HepG2 (cell line): ENCODE results near the gene CITED4. TPM values are rescaled to one million over a fixed set of nuclear protein-coding genes. Genes with fewer than 3 reads are reported as not detected.

Source experiments
- ATF1 ChIP-seq: IDR thresholded peaks from 2 replicates; pipeline ENCODE4 v1.6.1; 2016; ENCODE audit warnings: mild to moderate bottlenecking, control low read depth
- CEBPG ChIP-seq: IDR thresholded peaks from 2 replicates; pipeline ENCODE4 v1.6.1; 2016
- CREB1 ChIP-seq, 2 experiments: fragments of 450-650 bp in 1 of 2; IDR thresholded peaks; 2 replicates each; pipeline ENCODE4 v1.6.1; 2016 to 2017; ENCODE audit warnings: control low read depth in 1 of 2, mild to moderate bottlenecking in 1 of 2, missing compliant biosample characterization in 1 of 2, missing genetic modification characterization in 1 of 2
- RARA ChIP-seq: IDR thresholded peaks from 2 replicates; pipeline ENCODE4 v1.6.1; 2016; ENCODE audit warnings: missing genetic modification reagents, missing compliant biosample characterization
- RXRA ChIP-seq: sonication (generic); formaldehyde crosslinking; IDR thresholded peaks from 2 replicates; pipeline ENCODE4 v1.5.1; 2020; ENCODE audit warnings: missing genetic modification reagents
- TBX2 ChIP-seq: sonication (generic); formaldehyde crosslinking; IDR thresholded peaks from 2 replicates; pipeline ENCODE4 v1.5.0; 2020; ENCODE audit warnings: missing genetic modification reagents, mild to moderate bottlenecking, borderline replicate concordance
- TEAD2 ChIP-seq: sonication (generic); formaldehyde crosslinking; IDR thresholded peaks from 2 replicates; pipeline ENCODE4 v1.9.0; 2021; ENCODE audit warnings: missing genetic modification reagents
- THAP11 ChIP-seq: IDR thresholded peaks from 2 replicates; pipeline ENCODE4 v1.6.1; 2016; ENCODE audit warnings: missing biosample characterization, missing genetic modification reagents
- ZBTB38 ChIP-seq: sonication (generic); formaldehyde crosslinking; IDR thresholded peaks from 2 replicates; pipeline ENCODE4 v1.5.1; 2020; ENCODE audit warnings: mild to moderate bottlenecking, missing genetic modification reagents
- ZMYM2 ChIP-seq: sonication (generic); formaldehyde crosslinking; IDR thresholded peaks from 2 replicates; pipeline ENCODE4 v1.8.0; 2022; ENCODE audit warnings: mild to moderate bottlenecking, missing genetic modification reagents
- ZSCAN22 ChIP-seq: sonication (generic); formaldehyde crosslinking; IDR thresholded peaks from 2 replicates; pipeline ENCODE4 v1.4.0; 2020; ENCODE audit warnings: mild to moderate bottlenecking, missing genetic modification reagents
- polyA plus RNA-seq, 8 experiments: library from polyadenylated mRNA; depleted of rRNA in 3 of 8; stranded (reverse) in 7 of 8; unstranded in 1 of 8; fragments of >200 nt; fragmentation: Illumina TruSeq in 4 of 8; extraction: Trizol in 4 of 8; gene quantifications; 2 replicates each; pipeline versions ENCODE4 v1.2.1 to v1.2.3, GENCODE V29; 2011 to 2016; ENCODE audit warnings: low read depth in 4 of 8, missing spikeins in 1 of 8, mixed read lengths in 1 of 8; ENCODE audit not compliant: insufficient read depth in 1 of 8
- total RNA-seq, 5 experiments: library from RNA; depleted of rRNA; stranded (reverse); fragments of >200 nt; fragmentation: Illumina TruSeq; extraction: Trizol; gene quantifications; 2 replicates each; pipeline ENCODE4 v1.2.3, GENCODE V29; 2016; ENCODE audit warnings: low read depth in 1 of 5
- TF ChIP-seq, protein P1 (sequence below): IDR thresholded peaks from 2 replicates; pipeline ENCODE4 v1.6.1; 2016; ENCODE audit warnings: low read depth, missing genetic modification reagents, missing compliant biosample characterization
- TF ChIP-seq, protein P2 (sequence below): IDR thresholded peaks from 2 replicates; pipeline ENCODE4 v1.4.0; 2020; ENCODE audit warnings: mild to moderate bottlenecking, missing genetic modification reagents
- TF ChIP-seq, protein P3 (sequence below), 2 experiments: IDR thresholded peaks; 2 replicates each; pipeline ENCODE4 v1.6.1; 2011 to 2012; ENCODE audit warnings: low read length in 2 of 2, borderline replicate concordance in 1 of 2, low read depth in 1 of 2, mild to moderate bottlenecking in 1 of 2, moderate library complexity in 1 of 2
- TF ChIP-seq, protein P4 (sequence below): sonication (generic); formaldehyde crosslinking; IDR thresholded peaks from 2 replicates; pipeline ENCODE4 v1.4.0; 2020; ENCODE audit warnings: missing genetic modification reagents

The CITED4 gene
- total and polyA plus RNA-seq, 2 of the 13 experiments (the other 11 are each of a cell fraction or from before 2014, with no cell fraction given): 1.5 to 9.9 TPM

DNA sequence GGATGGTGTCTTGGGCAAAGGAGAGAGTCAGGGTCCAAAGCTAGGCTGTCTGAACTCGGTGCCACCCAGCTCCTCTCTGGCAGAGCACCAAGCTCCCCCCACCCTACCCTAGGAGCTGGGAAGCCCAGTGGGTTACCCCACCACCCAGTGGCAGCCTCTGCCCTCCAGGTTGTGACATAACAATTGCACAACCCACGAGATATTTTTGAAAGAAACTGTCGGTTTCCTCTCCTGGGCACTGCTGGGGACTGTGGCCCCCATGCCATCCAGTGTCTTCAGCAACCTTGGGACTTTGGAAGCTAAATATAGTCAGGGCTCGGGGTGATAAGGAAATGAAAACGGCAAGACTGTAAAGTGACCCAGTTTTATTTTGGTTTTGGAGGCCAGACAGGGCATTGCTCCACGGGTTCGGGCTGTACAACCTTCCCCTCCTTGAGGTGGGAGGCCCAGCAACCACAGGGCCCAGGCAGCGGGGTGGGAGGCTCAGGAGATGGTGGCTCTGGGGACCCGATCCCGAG, 1.4 kb downstream of the CITED4 start (continued):
- TF ChIP-seq, protein P1, sequence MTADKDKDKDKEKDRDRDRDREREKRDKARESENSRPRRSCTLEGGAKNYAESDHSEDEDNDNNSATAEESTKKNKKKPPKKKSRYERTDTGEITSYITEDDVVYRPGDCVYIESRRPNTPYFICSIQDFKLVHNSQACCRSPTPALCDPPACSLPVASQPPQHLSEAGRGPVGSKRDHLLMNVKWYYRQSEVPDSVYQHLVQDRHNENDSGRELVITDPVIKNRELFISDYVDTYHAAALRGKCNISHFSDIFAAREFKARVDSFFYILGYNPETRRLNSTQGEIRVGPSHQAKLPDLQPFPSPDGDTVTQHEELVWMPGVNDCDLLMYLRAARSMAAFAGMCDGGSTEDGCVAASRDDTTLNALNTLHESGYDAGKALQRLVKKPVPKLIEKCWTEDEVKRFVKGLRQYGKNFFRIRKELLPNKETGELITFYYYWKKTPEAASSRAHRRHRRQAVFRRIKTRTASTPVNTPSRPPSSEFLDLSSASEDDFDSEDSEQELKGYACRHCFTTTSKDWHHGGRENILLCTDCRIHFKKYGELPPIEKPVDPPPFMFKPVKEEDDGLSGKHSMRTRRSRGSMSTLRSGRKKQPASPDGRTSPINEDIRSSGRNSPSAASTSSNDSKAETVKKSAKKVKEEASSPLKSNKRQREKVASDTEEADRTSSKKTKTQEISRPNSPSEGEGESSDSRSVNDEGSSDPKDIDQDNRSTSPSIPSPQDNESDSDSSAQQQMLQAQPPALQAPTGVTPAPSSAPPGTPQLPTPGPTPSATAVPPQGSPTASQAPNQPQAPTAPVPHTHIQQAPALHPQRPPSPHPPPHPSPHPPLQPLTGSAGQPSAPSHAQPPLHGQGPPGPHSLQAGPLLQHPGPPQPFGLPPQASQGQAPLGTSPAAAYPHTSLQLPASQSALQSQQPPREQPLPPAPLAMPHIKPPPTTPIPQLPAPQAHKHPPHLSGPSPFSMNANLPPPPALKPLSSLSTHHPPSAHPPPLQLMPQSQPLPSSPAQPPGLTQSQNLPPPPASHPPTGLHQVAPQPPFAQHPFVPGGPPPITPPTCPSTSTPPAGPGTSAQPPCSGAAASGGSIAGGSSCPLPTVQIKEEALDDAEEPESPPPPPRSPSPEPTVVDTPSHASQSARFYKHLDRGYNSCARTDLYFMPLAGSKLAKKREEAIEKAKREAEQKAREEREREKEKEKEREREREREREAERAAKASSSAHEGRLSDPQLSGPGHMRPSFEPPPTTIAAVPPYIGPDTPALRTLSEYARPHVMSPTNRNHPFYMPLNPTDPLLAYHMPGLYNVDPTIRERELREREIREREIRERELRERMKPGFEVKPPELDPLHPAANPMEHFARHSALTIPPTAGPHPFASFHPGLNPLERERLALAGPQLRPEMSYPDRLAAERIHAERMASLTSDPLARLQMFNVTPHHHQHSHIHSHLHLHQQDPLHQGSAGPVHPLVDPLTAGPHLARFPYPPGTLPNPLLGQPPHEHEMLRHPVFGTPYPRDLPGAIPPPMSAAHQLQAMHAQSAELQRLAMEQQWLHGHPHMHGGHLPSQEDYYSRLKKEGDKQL: no peak
- TF ChIP-seq THAP11 (no peak), ZMYM2 (CRISPR knock-in tag) (no peak), TEAD2 (CRISPR knock-in tag) (no peak), ATF1 (no peak), TBX2 (peak; percentile 23; the same call in 1 of the 2 replicates), RARA (CRISPR knock-in tag) (0 out of 2 replicates have a peak, but pooled peaks have one; percentile 9), RXRA (no peak), ZSCAN22 (CRISPR knock-in tag) (no peak), CEBPG (CRISPR knock-in tag) (peak; percentile 72), ZBTB38 (CRISPR knock-in tag) (no peak), CREB1 (IDR thresholded peaks at IDR 0.05) (no peak), CREB1 (CRISPR knock-in tag; IDR thresholded peaks at IDR 0.05) (peak; percentile 25; the same call in 1 of the 2 replicates)
- TF ChIP-seq, protein P2, sequence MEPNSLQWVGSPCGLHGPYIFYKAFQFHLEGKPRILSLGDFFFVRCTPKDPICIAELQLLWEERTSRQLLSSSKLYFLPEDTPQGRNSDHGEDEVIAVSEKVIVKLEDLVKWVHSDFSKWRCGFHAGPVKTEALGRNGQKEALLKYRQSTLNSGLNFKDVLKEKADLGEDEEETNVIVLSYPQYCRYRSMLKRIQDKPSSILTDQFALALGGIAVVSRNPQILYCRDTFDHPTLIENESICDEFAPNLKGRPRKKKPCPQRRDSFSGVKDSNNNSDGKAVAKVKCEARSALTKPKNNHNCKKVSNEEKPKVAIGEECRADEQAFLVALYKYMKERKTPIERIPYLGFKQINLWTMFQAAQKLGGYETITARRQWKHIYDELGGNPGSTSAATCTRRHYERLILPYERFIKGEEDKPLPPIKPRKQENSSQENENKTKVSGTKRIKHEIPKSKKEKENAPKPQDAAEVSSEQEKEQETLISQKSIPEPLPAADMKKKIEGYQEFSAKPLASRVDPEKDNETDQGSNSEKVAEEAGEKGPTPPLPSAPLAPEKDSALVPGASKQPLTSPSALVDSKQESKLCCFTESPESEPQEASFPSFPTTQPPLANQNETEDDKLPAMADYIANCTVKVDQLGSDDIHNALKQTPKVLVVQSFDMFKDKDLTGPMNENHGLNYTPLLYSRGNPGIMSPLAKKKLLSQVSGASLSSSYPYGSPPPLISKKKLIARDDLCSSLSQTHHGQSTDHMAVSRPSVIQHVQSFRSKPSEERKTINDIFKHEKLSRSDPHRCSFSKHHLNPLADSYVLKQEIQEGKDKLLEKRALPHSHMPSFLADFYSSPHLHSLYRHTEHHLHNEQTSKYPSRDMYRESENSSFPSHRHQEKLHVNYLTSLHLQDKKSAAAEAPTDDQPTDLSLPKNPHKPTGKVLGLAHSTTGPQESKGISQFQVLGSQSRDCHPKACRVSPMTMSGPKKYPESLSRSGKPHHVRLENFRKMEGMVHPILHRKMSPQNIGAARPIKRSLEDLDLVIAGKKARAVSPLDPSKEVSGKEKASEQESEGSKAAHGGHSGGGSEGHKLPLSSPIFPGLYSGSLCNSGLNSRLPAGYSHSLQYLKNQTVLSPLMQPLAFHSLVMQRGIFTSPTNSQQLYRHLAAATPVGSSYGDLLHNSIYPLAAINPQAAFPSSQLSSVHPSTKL (CRISPR knock-in tag): peak; percentile 11; the same call in 1 of the 2 replicates
- TF ChIP-seq, protein P3, sequence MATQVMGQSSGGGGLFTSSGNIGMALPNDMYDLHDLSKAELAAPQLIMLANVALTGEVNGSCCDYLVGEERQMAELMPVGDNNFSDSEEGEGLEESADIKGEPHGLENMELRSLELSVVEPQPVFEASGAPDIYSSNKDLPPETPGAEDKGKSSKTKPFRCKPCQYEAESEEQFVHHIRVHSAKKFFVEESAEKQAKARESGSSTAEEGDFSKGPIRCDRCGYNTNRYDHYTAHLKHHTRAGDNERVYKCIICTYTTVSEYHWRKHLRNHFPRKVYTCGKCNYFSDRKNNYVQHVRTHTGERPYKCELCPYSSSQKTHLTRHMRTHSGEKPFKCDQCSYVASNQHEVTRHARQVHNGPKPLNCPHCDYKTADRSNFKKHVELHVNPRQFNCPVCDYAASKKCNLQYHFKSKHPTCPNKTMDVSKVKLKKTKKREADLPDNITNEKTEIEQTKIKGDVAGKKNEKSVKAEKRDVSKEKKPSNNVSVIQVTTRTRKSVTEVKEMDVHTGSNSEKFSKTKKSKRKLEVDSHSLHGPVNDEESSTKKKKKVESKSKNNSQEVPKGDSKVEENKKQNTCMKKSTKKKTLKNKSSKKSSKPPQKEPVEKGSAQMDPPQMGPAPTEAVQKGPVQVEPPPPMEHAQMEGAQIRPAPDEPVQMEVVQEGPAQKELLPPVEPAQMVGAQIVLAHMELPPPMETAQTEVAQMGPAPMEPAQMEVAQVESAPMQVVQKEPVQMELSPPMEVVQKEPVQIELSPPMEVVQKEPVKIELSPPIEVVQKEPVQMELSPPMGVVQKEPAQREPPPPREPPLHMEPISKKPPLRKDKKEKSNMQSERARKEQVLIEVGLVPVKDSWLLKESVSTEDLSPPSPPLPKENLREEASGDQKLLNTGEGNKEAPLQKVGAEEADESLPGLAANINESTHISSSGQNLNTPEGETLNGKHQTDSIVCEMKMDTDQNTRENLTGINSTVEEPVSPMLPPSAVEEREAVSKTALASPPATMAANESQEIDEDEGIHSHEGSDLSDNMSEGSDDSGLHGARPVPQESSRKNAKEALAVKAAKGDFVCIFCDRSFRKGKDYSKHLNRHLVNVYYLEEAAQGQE (IDR thresholded peaks at IDR 0.05; ENCODE audit: borderline replicate concordance in 1 of 2, low read depth in 1 of 2, low read length in 2 of 2): no peak
- TF ChIP-seq, protein P4, sequence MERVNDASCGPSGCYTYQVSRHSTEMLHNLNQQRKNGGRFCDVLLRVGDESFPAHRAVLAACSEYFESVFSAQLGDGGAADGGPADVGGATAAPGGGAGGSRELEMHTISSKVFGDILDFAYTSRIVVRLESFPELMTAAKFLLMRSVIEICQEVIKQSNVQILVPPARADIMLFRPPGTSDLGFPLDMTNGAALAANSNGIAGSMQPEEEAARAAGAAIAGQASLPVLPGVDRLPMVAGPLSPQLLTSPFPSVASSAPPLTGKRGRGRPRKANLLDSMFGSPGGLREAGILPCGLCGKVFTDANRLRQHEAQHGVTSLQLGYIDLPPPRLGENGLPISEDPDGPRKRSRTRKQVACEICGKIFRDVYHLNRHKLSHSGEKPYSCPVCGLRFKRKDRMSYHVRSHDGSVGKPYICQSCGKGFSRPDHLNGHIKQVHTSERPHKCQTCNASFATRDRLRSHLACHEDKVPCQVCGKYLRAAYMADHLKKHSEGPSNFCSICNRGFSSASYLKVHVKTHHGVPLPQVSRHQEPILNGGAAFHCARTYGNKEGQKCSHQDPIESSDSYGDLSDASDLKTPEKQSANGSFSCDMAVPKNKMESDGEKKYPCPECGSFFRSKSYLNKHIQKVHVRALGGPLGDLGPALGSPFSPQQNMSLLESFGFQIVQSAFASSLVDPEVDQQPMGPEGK (CRISPR knock-in tag): peak; percentile 22; the same call in 1 of the 2 replicates
